HG02970 (cell line): ENCODE measurements around the gene ZYG11B.
"Not testable (repeated sequence)": the region's sequence is repeated elsewhere in the genome, so short reads cannot be mapped to it uniquely, and the experiment has no call there.

Experiments
- ATAC-seq: cut with Tn5 transposase; IDR thresholded peaks from one replicate; pipeline ENCODE4 v1.9.1; 2021; ENCODE audit warnings: mild to moderate bottlenecking, moderate library complexity, moderate number of reproducible peaks; ENCODE audit not compliant: unreplicated experiment, low FRiP score

ZYG11B gene

DNA sequence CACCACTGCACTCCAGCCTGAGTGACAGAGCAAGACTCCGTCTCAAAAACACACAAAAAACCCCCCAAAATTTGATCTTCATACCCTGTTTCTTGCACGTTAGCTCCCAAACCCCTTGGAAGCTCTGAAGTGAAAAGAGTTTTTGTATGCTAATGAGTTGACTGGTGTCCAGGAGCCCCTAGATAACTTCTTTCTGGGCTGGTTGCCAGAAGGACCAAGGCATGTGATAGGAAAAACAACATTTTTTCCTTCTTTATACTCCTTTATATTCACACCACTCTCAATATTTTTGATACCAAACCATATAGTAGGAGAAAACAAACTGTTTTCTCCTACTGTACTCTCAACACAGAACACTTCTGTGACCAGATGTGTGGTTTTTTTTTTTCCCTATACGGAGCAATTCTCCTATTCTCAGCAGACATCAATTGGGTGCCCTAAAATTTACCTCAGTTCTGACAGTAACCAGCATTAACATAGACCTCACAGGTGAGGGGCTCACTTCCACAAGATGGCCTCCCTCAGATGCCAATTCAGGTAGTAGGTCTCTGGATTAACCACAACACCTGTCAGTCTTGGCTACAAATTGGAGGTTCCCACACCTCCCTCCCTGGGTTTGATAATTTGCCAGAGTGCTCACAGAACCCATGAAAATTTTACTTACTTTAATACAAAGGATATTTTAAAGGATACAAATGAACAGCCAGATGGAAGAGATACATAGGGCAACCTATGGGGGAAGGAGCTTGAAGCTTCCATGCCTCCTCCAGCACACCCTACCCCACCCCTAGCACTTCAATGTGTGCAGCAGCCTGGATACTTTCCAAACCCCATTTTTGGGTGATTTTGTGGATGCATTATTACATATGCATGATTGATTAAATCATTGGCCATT, 25.6 kb downstream of the ZYG11B start:
- ATAC-seq = no peak

GRCh38 chr1:52752484-52752826, 26.2 kb downstream of the ZYG11B start:
- ATAC-seq = no peak

- no peak for ATAC-seq
Observed at GRCh38 chr1:52753169-52753568, 26.9 kb downstream of the ZYG11B start.

DNA sequence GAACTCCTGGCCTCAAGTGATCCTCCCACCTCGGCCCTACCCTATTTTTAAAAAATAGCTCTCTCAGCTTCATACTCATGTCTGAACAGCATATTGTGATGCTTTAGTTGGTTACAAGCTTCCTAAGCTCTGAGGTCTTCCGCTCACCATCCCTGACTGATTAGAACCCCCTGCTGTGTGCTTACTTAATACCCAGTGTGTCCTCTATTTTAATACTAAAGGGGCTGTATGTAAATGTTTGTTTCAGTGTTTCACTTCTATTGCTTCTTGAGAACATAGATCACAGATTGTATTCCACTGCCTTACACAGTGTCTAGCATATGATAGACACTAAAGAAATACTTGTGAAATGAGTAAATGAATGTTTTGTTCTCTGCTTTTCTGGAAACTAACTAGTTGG, 29.8 kb downstream of the ZYG11B start:
- no peak for ATAC-seq

DNA sequence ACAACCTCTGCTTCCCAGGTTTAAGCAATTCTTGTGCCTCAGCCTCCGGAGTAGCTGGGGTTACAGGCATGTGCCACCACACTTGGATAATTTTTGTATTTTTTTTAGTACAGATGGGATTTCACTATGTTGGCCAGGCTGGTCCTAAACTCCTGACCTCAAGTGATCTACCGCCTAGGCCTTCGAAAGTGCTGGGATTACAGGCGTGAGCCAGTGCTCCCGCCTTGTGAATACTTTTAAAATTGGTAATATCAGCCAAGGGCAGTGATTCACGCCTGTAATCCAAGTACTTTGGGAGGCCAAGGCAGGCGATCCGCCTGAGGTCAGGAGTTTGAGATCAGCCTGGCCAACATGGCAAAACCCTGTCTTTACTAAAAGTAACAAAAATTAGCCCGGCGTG, 33.7 kb downstream of the ZYG11B start:
- ATAC-seq = no peak

- ATAC-seq = no peak
Observed at GRCh38 chr1:52767596-52768280, 41.5 kb downstream of the ZYG11B start.

GRCh38 chr1:52769346-52770033, 43.2 kb downstream of the ZYG11B start:
- ATAC-seq = no peak

- no peak for ATAC-seq
Observed at GRCh38 chr1:52771384-52771783, 45.1 kb downstream of the ZYG11B start.

GRCh38 chr1:52786148-52786547, 59.9 kb downstream of the ZYG11B start:
- ATAC-seq = no peak

DNA sequence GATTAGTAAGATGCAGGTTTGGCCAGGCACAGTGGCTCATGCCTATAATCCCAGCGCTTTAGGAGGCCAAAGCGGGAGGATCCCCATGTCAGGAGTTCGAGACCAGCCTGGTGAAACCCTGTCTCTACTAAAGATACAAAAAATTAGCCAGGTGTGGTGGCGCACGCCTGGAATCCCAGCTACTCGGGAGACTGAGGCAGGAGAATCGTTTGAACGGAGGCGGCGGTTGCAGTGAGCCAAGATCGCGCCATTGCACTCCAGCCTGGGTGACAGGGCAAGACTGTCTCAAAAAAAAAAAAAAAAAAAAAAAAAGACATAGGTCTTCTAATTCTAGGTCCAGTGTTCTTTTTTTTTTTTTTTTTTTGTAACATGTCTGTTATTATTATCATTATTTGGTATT, 64.2 kb downstream of the ZYG11B start:
- not testable (repeated sequence) for ATAC-seq

GRCh38 chr1:52792036-52792435, 65.8 kb downstream of the ZYG11B start:
- ATAC-seq = no peak

DNA sequence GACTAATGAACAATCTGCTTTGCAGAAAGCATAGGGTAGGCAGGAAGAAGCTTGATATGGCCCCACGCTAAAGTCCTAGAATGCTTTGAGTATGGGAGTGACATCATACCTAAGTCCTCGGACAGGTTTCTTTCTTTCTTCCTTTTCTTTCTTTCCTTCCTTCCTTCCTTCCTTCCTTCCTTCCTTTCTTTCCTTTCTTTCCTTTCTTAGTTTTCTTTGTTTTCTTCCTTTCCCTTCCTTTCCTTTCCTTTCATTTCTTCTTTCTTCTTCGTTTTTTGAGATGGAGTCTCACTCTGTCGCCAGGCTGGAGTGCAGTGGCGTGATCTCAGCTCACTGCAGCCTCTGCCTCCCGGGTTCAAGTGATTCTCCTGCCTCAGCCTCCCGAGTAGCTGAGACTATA, 67.5 kb downstream of the ZYG11B start:
- ATAC-seq = not testable (repeated sequence)

DNA sequence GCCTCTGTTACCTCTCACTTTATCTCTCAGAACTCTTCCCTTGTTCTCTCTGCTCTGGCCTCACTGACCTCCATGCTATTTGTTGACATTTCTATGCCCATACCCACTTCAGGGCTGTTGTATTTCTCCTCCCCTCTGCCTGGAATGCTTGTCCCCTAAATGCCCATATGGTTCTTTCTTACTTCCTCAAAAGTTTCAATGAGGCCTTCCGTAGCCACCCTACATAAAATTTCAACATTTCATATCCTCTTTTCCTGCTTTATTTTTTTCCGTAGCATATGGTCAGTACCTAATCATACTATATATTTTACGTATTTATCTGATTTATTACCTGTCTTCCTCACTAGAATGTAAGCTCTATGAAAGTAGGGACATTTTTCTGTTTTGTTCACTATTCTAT, 69.2 kb downstream of the ZYG11B start:
- ATAC-seq = no peak

DNA sequence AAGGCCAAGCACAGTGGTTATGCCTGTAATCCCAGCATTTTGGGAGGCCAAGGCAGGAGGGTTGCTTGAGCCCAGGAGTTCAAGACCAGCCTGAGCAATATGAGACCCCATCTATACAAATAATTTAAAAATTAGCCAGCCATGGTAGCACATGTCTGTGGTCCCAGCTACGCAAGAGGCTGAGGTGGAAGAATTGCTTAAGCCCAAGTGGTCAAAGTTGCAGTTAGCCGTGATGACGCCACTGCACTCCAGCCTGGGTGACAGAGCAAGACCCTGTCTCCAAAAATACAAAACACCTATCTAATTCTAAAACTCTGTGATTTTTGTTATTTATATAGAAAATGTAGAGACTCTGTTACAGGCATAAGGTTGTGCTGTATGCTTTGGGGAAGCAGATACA, 72.1 kb downstream of the ZYG11B start:
- ATAC-seq = no peak

- no peak for ATAC-seq
Observed at GRCh38 chr1:52801011-52801410, 74.8 kb downstream of the ZYG11B start.

- ATAC-seq = not testable (repeated sequence)
Observed at GRCh38 chr1:52804083-52804482, 77.8 kb downstream of the ZYG11B start.

- no peak for ATAC-seq
Observed at GRCh38 chr1:52814465-52814864, 88.2 kb downstream of the ZYG11B start.

DNA sequence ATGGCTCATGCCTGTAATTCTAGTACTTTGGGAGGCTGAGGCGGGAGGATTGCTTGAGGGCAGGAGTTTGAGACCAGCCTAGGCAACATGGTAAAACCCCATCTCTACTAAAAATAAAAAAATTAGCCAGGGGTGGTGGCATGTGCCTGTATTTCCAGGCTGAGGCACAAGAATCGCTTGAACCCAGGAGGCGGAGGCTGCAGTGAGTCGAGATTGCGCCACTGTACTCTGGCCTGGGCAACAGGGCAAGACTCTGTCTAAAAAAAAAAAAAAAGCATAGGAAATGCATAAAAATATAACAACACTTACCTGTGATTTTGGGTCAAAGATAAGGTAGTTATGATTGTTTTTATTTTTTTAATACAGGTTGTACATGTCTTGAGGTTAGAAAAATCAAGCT, 94.6 kb downstream of the ZYG11B start:
- ATAC-seq = not testable (repeated sequence)

DNA sequence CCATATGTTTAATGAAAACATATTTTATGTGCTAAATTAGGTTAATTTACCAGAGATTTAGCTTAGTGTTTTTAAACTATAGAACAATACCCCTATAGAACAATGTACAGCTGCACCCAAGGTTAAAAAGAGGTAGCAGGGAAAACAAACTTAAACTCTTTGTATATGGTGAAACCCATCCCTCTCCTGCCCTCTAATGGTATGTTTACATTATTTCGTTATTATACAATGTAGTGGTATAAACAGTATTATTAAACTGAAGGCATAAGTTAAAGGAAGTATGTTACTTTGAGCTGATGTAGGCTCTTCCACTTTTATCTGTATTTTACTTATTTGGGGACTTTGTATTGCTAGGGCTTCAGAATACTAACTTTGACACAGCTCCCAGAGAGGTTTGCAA, 99.6 kb downstream of the ZYG11B start:
- no peak for ATAC-seq

DNA sequence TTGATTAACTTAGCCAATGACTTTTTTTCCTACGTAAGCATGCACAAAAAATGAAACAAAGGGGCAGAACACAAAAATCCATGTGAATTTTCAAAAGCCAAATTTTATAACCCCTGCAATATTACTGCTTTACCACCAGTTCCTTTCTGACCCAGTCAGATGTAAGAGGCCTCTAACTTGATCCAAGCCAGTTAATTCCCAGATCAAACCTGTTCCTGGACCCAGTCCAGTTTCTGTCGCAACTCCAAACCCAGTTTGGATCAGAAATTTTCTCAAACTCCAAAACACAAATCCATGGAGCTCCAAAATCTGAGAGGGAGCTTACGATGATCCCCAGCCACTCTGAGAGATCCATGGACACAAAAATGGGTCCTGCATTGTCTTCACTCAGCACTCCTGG, 108.5 kb downstream of the ZYG11B start:
- no peak for ATAC-seq

- no peak for ATAC-seq
Observed at GRCh38 chr1:52836035-52836434, 109.8 kb downstream of the ZYG11B start.
